HG02938 (cell line): Measurements from ENCODE around the gene FBXO40.

Experiments used
- ATAC-seq: cut with Tn5 transposase; IDR thresholded peaks from one replicate; pipeline ENCODE4 v1.9.1; 2021; ENCODE audit warnings: mild to moderate bottlenecking, moderate library complexity; ENCODE audit not compliant: unreplicated experiment

The FBXO40 gene

DNA sequence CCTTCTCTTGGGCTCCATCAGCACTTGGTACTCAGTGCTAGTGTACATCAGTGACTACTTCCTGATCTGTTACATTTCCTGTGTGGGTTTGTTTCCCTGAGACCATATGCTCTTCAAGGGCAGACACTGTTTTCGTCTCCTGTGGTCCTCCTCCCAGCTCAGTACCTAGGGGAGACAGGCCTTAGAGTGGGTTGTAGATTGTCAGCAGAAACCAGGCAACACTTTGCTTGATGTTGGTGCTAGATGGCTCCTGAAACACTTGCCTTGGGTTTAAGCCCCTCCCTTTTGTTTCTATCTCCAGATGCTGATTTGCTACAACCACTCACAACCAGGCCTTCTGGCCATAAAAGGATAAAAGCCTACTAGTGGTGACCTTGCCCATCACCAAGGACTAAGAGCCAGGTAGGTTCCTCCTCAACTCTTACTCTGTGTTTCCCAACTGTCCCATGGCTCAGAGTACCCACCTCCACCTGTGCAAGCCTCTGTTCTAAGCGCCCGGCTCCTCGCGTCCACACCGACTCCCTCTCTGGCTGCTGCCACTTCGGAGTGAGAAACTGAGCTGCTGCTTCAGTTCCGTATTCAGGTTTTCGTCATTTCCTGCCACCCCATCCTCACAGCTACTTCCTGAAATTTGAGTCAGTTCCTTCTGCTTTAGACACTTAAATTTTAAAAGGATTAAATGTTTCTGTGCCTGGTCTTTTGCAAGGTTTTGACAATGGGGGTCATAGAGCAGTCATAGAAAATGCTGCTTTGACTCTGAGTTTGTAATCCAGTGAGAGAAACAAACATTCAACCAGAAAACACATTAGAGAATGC is 67.4 kb downstream of the FBXO40 start, which contains the start of gene HCLS1:
TSS of gene HCLS1 (minus strand) at position 548 of the 816 bp plus-strand sequence. CDS start 2,556 bp downstream, outside the sequence.
- ATAC-seq = peak; percentile 83

DNA sequence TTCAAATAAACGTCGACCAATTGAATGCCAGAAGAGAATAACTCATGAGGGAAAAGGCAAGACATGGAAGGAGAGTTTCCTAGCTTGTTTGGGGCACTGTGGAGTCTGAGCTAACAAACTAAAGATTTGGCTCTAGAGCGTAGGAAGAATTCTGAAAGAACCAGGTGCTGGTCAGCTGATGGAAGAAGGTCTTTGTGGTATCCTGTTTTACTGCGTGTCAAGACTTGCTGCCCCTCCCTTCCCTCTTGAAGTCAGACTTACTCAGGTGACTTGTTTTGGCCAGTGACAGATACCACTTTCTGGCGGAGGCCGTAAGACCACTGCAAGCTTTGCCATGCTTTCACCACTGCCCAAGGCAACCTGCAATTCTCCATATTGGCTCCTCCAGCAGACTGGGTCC is 68.2 kb downstream of the FBXO40 start:
- no peak for ATAC-seq

DNA sequence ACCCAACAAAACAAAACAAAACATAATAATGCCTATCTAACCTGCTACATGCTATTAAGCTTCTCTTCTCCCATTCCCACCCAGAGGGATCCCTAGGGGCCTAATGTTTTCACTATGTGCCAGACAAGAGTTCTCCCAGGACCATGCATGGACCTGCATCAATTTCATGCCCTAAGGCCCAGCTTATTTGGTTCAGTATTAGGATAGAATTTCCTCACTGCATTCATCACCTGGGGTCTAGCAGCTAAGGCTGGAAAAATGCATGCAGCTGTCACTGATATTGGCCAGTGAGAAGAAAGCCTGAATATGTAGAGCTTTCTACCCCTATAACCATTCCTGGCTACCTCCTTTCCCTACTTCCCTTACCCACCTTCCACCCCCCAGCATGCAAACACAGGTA is 69.6 kb downstream of the FBXO40 start:
- ATAC-seq = no peak

DNA sequence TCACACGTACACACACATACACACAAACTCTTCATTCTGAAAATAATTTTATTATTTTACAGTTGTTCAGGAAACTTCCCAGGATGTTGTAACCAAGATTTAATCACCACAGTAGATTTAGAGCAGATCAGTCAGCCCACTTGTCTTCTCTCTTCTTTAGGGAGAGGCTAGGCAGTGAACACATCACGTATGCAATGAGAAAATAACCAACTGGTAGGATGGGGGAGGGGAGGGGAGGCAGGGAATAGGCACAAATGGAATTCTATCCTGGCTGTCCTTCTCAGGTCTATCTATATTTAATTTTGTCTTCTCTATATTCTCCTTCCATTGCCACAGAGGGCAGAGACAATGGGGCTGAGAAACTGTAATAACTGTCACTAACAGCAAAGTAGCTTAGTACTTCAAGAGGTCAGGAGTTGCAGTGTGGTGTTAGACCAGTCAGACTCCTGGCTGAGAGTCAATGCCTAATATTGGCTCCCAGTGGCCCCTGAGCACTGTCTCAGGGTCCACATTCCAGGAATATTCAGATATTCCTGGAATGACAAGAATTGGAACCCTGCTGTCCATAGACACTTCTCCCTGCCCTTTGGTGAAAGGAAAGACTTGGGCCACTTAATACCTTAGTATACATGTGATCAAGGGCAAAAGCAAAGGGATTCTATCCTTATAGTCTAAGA is 70.1 kb downstream of the FBXO40 start:
- ATAC-seq = no peak

DNA sequence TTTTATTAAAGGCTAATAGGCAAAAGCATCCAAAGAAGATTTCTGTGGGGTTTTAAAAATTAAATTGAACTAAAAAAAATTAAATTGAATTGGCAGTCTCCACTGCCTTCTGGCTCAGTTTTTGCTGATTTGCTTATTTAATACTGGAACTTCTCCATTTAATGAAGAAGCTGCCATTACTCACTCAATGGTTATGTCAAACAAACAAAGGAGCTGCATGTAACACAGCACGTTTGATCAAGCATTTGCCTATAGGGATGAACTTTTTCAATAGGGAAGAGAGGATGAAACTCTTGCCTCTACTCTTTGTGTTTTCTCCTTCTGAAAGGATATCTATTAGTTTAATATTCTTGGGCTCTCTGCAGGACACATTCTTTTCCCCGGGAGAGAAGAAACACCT is 72.3 kb downstream of the FBXO40 start:
- no peak for ATAC-seq

DNA sequence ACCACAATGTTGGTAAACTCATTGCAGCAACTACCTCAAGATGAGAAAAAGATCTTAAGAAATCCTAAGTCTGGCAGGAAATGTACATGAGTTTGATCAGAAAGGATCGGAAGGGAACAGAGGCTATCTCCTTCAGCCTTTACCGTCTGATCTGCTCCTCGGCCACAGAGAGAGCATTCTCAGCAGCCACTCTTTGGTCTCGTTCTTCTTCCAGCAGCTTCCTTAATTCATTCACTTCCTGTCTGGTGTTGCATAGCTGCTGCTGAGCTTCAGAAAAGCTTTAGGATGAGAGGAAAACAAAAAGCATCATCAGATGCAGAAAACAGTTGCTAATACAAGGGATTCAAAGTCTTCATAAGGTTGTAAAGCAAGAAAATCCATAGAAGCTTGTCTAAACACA is 74.2 kb downstream of the FBXO40 start:
- no peak for ATAC-seq

DNA sequence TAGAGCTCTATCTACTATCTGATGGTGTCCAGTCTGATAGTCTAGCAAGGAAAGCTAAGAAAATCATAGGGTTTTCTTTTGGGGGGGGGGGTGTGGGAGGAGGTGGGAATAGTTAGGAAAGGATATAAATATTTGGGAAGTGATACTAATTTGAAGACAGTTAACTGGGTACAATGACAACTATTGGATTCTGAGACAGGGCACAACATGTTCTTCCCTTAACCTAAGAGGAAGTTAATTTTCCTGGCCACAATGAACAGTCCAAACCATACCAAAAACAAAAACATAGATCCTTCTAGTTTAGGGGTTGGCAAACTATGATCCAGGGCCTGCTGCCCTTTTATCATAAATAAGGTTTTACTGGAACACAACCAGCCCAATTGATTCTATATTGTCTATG is 77.5 kb downstream of the FBXO40 start:
- no peak for ATAC-seq

DNA sequence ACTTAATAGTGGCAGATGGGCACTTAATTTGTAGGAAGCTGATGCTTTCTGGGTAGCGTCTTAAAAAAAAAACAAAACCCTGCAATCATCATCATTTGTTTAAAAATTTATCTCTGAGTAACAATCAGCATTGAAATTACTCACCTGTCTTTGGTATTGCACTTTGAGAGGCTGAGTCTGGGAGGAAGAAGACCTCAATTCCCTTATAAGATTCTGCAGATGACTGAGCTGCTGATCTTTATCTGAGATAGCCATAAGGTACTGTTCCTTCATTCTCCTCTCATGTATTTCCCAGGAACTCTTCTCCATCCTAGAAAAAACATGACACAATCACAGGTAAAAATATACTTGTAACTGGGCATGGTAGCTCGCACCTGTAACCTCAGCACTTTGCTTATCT is 84.0 kb downstream of the FBXO40 start:
- no peak for ATAC-seq
